ENCODE results near the gene IFT88.

IFT88 gene

GRCh38 chr13:20684041-20684440 lies 117.1 kb downstream of the IFT88 start:
- no peak for TF ChIP-seq CTCF (IDR thresholded peaks at IDR 0.05; ENCODE audit: low read depth, low read length)
- no peak for DNase-seq (ENCODE audit: extremely low read depth, low read depth)

- TF ChIP-seq CTCF (IDR thresholded peaks at IDR 0.05; ENCODE audit: low read depth, low read length) = no peak
- no peak for DNase-seq (ENCODE audit: extremely low read depth, low read depth)
Observed at GRCh38 chr13:20684546-20684945, 117.6 kb downstream of the IFT88 start.

- no peak for TF ChIP-seq CTCF (IDR thresholded peaks at IDR 0.05; ENCODE audit: low read depth, low read length)
Observed at GRCh38 chr13:20685092-20685491, 118.1 kb downstream of the IFT88 start.

GRCh38 chr13:20686167-20686566 lies 119.2 kb downstream of the IFT88 start:
- no peak for TF ChIP-seq CTCF (IDR thresholded peaks at IDR 0.05; ENCODE audit: low read depth, low read length)
- DNase-seq (ENCODE audit: extremely low read depth, low read depth) = no peak

More at GRCh38 chr13:20685092-20685491, 118.1 kb downstream of the IFT88 start:
- no peak for DNase-seq (ENCODE audit: extremely low read depth, low read depth)

- no peak for TF ChIP-seq CTCF (IDR thresholded peaks at IDR 0.05; ENCODE audit: low read depth, low read length)
- DNase-seq (ENCODE audit: extremely low read depth, low read depth) = no peak
Observed at GRCh38 chr13:20686863-20687579, 120.1 kb downstream of the IFT88 start.

GRCh38 chr13:20689291-20689690 lies 122.3 kb downstream of the IFT88 start:
- TF ChIP-seq CTCF (IDR thresholded peaks at IDR 0.05; ENCODE audit: low read depth, low read length) = no peak
- DNase-seq (ENCODE audit: extremely low read depth, low read depth) = no peak

GRCh38 chr13:20691616-20692015 lies 124.7 kb downstream of the IFT88 start:
- TF ChIP-seq CTCF (IDR thresholded peaks at IDR 0.05; ENCODE audit: low read depth, low read length) = no peak
- no peak for DNase-seq (ENCODE audit: extremely low read depth, low read depth)
